Gastroesophageal sphincter (tissue), 4 donors: ENCODE measurements around the gene MRPL3. TPM values are rescaled to one million over a fixed set of nuclear protein-coding genes. Genes with fewer than 3 reads are reported as not detected.

Experiments used
- ATAC-seq: fragments of 150-250 bp; one replicate; pipeline ENCODE4 v1.9.1; 2016; ENCODE audit warnings: mild to moderate bottlenecking, moderate library complexity
- H3K27ac ChIP-seq, 4 donors: fragments of 200-600 bp; sonication (generic) in 3 of 4; 1 replicate in 3 of 4; 2 replicates in 1 of 4; pipeline ENCODE4 v1.5.1; 2016 to 2019
- H3K27me3 ChIP-seq: fragments of 200-600 bp; sonication (generic); one replicate; pipeline ENCODE4 v1.5.1; 2019
- H3K36me3 ChIP-seq, 2 donors: fragments of 200-600 bp; sonication (generic); one replicate each; pipeline ENCODE4 v1.5.1; 2019; ENCODE audit warnings: control low read depth in 1 of 2
- H3K4me1 ChIP-seq, 3 donors: fragments of 200-600 bp; sonication (generic); 1 replicate in 2 of 3; 2 replicates in 1 of 3; pipeline ENCODE4 v1.5.1; 2016 to 2019; ENCODE audit warnings: control low read depth in 2 of 3
- H3K4me3 ChIP-seq, 2 donors: fragments of 200-600 bp; sonication (generic); one replicate each; pipeline ENCODE4 v1.5.1; 2019; ENCODE audit warnings: mild to moderate bottlenecking in 1 of 2, moderate library complexity in 1 of 2
- H3K9me3 ChIP-seq, 3 donors: fragments of 200-600 bp; sonication (generic); one replicate each; pipeline ENCODE4 v1.5.1; 2017 to 2019; ENCODE audit warnings: control low read depth in 2 of 3
- CTCF ChIP-seq, 4 experiments: fragments of 200-600 bp in 2 of 4; fragments of 450-650 bp in 2 of 4; sonication (generic) in 1 of 4; IDR thresholded peaks; one replicate each; pipeline ENCODE4 v1.5.1; 2017 to 2019; ENCODE audit warnings: antibody characterized with exemption in 4 of 4, mild to moderate bottlenecking in 2 of 4, moderate library complexity in 2 of 4
- EP300 ChIP-seq: sonication (generic); formaldehyde crosslinking; IDR thresholded peaks from one replicate; pipeline ENCODE4 v1.6.1; 2017; ENCODE audit warnings: antibody characterized with exemption, mild to moderate bottlenecking
- POLR2A ChIP-seq, 2 donors: fragments of 450-650 bp; IDR thresholded peaks; one replicate each; pipeline ENCODE4 v1.6.1; 2017; ENCODE audit warnings: antibody characterized with exemption in 2 of 2, mild to moderate bottlenecking in 2 of 2, moderate library complexity in 1 of 2
- POLR2AphosphoS5 ChIP-seq: sonication (generic); formaldehyde crosslinking; IDR thresholded peaks from one replicate; pipeline ENCODE4 v1.6.1; 2017; ENCODE audit warnings: antibody characterized with exemption
- WGBS, 2 donors: methylation state at CpG; one replicate each; pipeline ENCODE4 v1.1.5; 2018; ENCODE audit warnings: low coverage in 1 of 2; 5-methylcytosine and 5-hydroxymethylcytosine counted together
- total RNA-seq, 4 donors: library from RNA; depleted of rRNA; stranded (reverse); fragments of >200 nt; gene quantifications; one replicate each; pipeline ENCODE4 v1.1.0, GENCODE V29; 2016

The MRPL3 gene
- total RNA-seq, 4 donors from 2014 or later = 62.1 to 95.9 (median 85.6) TPM

DNA sequence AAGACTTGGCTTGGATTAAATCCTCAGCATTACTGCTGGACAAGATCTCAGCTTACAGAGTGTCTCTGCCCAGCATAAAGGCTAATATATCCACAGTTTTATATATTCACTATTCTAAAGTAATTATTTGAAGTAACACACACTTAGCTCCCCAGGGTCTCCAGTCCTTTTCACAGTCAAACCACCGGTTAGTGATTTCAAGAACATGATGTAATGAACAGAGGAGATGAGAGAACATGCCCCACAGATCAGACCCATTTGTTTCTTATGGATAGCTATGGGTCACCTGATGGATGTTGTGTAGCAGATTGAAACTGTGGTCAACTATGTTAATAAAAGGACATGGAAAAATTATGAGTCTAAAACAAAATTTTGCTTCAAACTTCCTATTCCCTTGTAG lies 44.8 kb upstream of the MRPL3 start:
- WGBS, 2 donors = 64 to 82% methylated on average over 1 of the region's 1 CpG
- Histone ChIP-seq H3K9me3 (no peaks in the 10 kb centered on the region), H3K27ac (no peak overlapping the region), H3K4me1 (peaks cover 0 to 15% (median 6%) of the 10 kb centered on the region in 3 donors), H3K4me3 (no peak overlapping the region), H3K27me3 (no peaks in the 10 kb centered on the region), H3K36me3 (no peaks in the 10 kb centered on the region)
- no peak for TF ChIP-seq EP300
- ATAC-seq = no peak

- TF ChIP-seq EP300 (no peak), POLR2AphosphoS5 (no peak)
- Histone ChIP-seq H3K36me3 (no peaks in the 10 kb centered on the region), H3K27me3 (no peaks in the 10 kb centered on the region), H3K27ac (no peak overlapping the region), H3K4me1 (peaks cover 0 to 15% (median 6%) of the 10 kb centered on the region in 3 donors), H3K4me3 (no peak overlapping the region), H3K9me3 (no peaks in the 10 kb centered on the region)
- ATAC-seq = no peak
Observed at GRCh38 chr3:131546441-131546840, 43.7 kb upstream of the MRPL3 start.

DNA sequence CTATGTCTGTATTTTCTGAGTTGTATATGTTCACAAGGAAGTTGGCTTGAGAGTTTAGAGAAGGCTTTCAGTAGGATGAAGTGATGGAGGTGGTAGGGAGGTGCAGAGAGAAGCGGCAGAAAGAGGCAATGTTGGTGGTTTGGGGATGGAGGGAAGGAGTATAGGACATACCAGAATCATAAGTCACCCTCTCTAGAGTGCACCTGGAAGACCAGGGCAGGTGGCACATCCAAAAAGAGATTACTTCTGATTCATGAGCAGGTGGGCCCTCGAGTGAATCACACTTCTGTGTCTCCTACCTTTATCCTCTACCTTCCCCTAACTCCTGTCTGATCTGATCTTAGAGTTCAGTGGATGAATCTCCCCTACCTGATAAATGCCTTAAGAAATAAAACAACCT lies 41.8 kb upstream of the MRPL3 start:
- Histone ChIP-seq H3K4me3 (no peak overlapping the region), H3K36me3 (no peaks in the 10 kb centered on the region), H3K27me3 (no peaks in the 10 kb centered on the region), H3K4me1 (peaks cover 0 to 20% (median 6%) of the 10 kb centered on the region in 3 donors), H3K27ac (peak overlapping the region in 1 of 4 donors; percentile 28), H3K9me3 (no peaks in the 10 kb centered on the region)
- TF ChIP-seq EP300 = no peak
- TF ChIP-seq POLR2A (IDR thresholded peaks at IDR 0.05) = no peak
- no peak for TF ChIP-seq POLR2AphosphoS5
- no peak for TF ChIP-seq CTCF (IDR thresholded peaks at IDR 0.05)
- no peak for ATAC-seq
- 91 to 93% methylated on average over 2 of the region's 2 CpGs for WGBS, 2 donors

DNA sequence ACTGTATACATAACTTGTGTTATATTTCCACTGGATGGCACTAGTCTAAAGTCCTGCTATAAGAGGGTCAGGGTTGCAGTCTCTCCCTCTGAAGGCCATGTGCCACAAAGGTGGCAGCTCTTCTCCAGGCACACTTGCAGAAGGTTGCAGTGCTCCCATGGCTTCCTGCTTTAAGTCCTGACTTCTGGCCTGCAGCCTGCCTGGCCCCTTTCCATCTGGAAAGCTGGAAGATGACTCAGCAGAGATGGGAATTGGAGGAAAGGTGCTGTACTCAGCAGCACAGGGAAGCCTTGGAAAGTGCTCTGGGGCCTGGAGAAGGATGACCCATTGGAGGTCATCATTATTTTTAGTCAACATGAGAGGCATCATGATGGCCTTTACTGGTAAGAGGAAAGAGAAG lies 40.9 kb upstream of the MRPL3 start:
- Histone ChIP-seq H3K27ac (no peak overlapping the region), H3K36me3 (no peaks in the 10 kb centered on the region), H3K4me1 (peaks cover 0 to 20% (median 6%) of the 10 kb centered on the region in 3 donors), H3K27me3 (no peaks in the 10 kb centered on the region), H3K9me3 (no peaks in the 10 kb centered on the region), H3K4me3 (no peak overlapping the region)
- TF ChIP-seq POLR2AphosphoS5 (peak; percentile 90), POLR2A (IDR thresholded peaks at IDR 0.05) (no peak), CTCF (IDR thresholded peaks at IDR 0.05) (no peak)
- peak; percentile 75 for ATAC-seq

GRCh38 chr3:131541288-131541687 lies 38.5 kb upstream of the MRPL3 start:
- Histone ChIP-seq H3K36me3 (no peaks in the 10 kb centered on the region), H3K4me1 (peaks cover 0 to 20% (median 6%) of the 10 kb centered on the region in 3 donors), H3K27me3 (no peaks in the 10 kb centered on the region), H3K4me3 (no peak overlapping the region), H3K9me3 (no peaks in the 10 kb centered on the region), H3K27ac (no peak overlapping the region)
- no peak for ATAC-seq
- WGBS, 2 donors = 100% methylated on average over 1 of the region's 1 CpG
- TF ChIP-seq EP300 = no peak
- TF ChIP-seq CTCF (IDR thresholded peaks at IDR 0.05) = no peak
- no peak for TF ChIP-seq POLR2A (IDR thresholded peaks at IDR 0.05)

DNA sequence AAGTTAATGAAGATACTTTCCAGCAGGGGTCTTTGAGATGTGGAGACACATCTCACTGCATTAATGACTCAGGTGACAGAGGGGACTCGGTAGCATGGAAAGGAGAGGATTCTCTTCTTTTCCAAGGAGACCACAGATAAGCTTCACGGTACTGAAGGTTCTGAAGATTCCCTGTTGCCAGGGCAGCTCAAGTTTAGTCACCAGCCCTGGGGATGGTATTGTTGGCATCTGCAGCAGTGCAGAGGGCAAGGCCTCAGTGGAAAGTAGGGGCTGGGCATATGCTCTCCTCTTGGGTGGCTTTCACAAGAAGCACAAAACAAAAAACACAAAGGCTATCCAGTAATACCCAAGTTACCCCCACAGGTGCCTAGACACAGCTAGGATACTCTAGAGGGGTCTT lies 38.0 kb upstream of the MRPL3 start:
- Histone ChIP-seq H3K27me3 (no peaks in the 10 kb centered on the region), H3K4me3 (no peak overlapping the region), H3K9me3 (no peaks in the 10 kb centered on the region), H3K36me3 (no peaks in the 10 kb centered on the region), H3K4me1 (peaks cover 0 to 20% (median 6%) of the 10 kb centered on the region in 3 donors), H3K27ac (peak overlapping the region in 1 of 4 donors; percentile 29)
- TF ChIP-seq POLR2A (IDR thresholded peaks at IDR 0.05) = no peak
- no peak for TF ChIP-seq CTCF (IDR thresholded peaks at IDR 0.05)
- no peak for TF ChIP-seq POLR2AphosphoS5
- no peak for TF ChIP-seq EP300
- no peak for ATAC-seq
- WGBS, 2 donors = 60 to 75% methylated on average over 1 to 2 of the region's 2 CpGs
